NCI-H1436 treated with DMSO at 0.1 percent for 48 hours (cell line): Measurements from ENCODE around the gene CYB5R4.

Experiments
- DNase-seq: peaks from one replicate; lab custom pipeline; 2025; lab: John Stamatoyannopoulos, UW

The CYB5R4 gene

GRCh38 chr6:83859410-83860358 lies at the start of gene CYB5R4:
Gene CYB5R4, plus strand, starts transcription at chr6:83859689. Its CDS starts 94 bp downstream, at chr6:83859783.
- DNase-seq = peak; percentile 61

GRCh38 chr6:83812595-83812994 lies 46.9 kb upstream of the CYB5R4 start:
- no peak for DNase-seq

GRCh38 chr6:83815631-83816272 lies 43.7 kb upstream of the CYB5R4 start:
- no peak for DNase-seq

- DNase-seq = no peak
These were observed 36.8 kb upstream of the CYB5R4 start for GRCh38 chr6:83822629-83823169.

- DNase-seq = no peak
These were observed 35.1 kb upstream of the CYB5R4 start for GRCh38 chr6:83824388-83824801.

- DNase-seq = no peak
These were observed 34.7 kb upstream of the CYB5R4 start for GRCh38 chr6:83824831-83825230.

- DNase-seq = no peak
These were observed 32.4 kb upstream of the CYB5R4 start for GRCh38 chr6:83827050-83827449.

- DNase-seq = no peak
These were observed 20.8 kb upstream of the CYB5R4 start for GRCh38 chr6:83838727-83839126.

GRCh38 chr6:83844170-83844569 lies 15.3 kb upstream of the CYB5R4 start:
- no peak for DNase-seq

- no peak for DNase-seq
These were observed 13.2 kb upstream of the CYB5R4 start for GRCh38 chr6:83846291-83846690.

GRCh38 chr6:83847179-83847578 lies 12.3 kb upstream of the CYB5R4 start:
- no peak for DNase-seq

GRCh38 chr6:83849127-83849526 lies 10.4 kb upstream of the CYB5R4 start:
- no peak for DNase-seq

- no peak for DNase-seq
These were observed 9.9 kb upstream of the CYB5R4 start for GRCh38 chr6:83849610-83850009.

- no peak for DNase-seq
These were observed 6.8 kb upstream of the CYB5R4 start for GRCh38 chr6:83852528-83853177.

- no peak for DNase-seq
These were observed 6.1 kb upstream of the CYB5R4 start, which contains the start of gene RIPPLY2 for GRCh38 chr6:83853178-83854000. Gene RIPPLY2, plus strand, starts transcription at chr6:83853360. Its CDS starts 57 bp downstream, at chr6:83853417.

GRCh38 chr6:83854001-83854501 lies 5.4 kb upstream of the CYB5R4 start:
- DNase-seq = no peak

- DNase-seq = no peak
These were observed 4.7 kb upstream of the CYB5R4 start for GRCh38 chr6:83854766-83855165.

GRCh38 chr6:83860359-83860755 lies 868 bp downstream of the CYB5R4 start:
- DNase-seq = no peak

GRCh38 chr6:83860782-83861495 lies 1.4 kb downstream of the CYB5R4 start:
- no peak for DNase-seq

- DNase-seq = no peak
These were observed 3.4 kb downstream of the CYB5R4 start for GRCh38 chr6:83862776-83863471.
